Parathyroid adenoma (tissue), 2 donors: ENCODE results near the gene CNOT10.
"Not testable (repeated sequence)": the region's sequence is repeated elsewhere in the genome, so short reads cannot be mapped to it uniquely, and the experiment has no call there.

Source experiments
- H2AFZ ChIP-seq: fragments of 300-600 bp; sonication (generic); one replicate; pipeline ENCODE4 v1.7.0; 2017; ENCODE audit warnings: antibody characterized with exemption, mild to moderate bottlenecking
- H3K27ac ChIP-seq: fragments of 300-600 bp; sonication (generic); one replicate; pipeline ENCODE4 v1.7.0; 2017
- H3K27me3 ChIP-seq: fragments of 300-600 bp; sonication (generic); one replicate; pipeline ENCODE4 v1.7.0; 2017; ENCODE audit warnings: low read length; ENCODE audit not compliant: control insufficient read depth, insufficient read depth
- H3K36me3 ChIP-seq: fragments of 300-600 bp; sonication (generic); one replicate; pipeline ENCODE4 v1.7.0; 2017; ENCODE audit warnings: low read length; ENCODE audit not compliant: control insufficient read depth, insufficient read depth
- H3K4me1 ChIP-seq: fragments of 300-600 bp; sonication (generic); one replicate; pipeline ENCODE4 v1.7.0; 2017; ENCODE audit warnings: control low read depth
- H3K4me2 ChIP-seq: fragments of 300-600 bp; sonication (generic); one replicate; pipeline ENCODE4 v1.7.0; 2017; ENCODE audit warnings: low read length
- H3K4me3 ChIP-seq: fragments of 300-600 bp; sonication (generic); one replicate; pipeline ENCODE4 v1.7.0; 2017; ENCODE audit warnings: low read depth, low read length
- H3K79me2 ChIP-seq: fragments of 300-600 bp; sonication (generic); one replicate; pipeline ENCODE4 v1.7.0; 2017; ENCODE audit warnings: control low read depth
- H3K9ac ChIP-seq: fragments of 300-600 bp; sonication (generic); one replicate; pipeline ENCODE4 v1.7.0; 2017; ENCODE audit warnings: mild to moderate bottlenecking
- H3K9me3 ChIP-seq: fragments of 300-600 bp; sonication (generic); one replicate; pipeline ENCODE4 v1.7.0; 2017; ENCODE audit warnings: low read length; ENCODE audit not compliant: control insufficient read depth
- TF ChIP-seq, protein P1 (sequence below): fragments of 300-600 bp; sonication (generic); IDR thresholded peaks from one replicate; pipeline ENCODE4 v1.7.0; 2017; ENCODE audit warnings: antibody characterized with exemption, mild to moderate bottlenecking
- donor health status: primary hyperparathyroidism.

Gene CNOT10

DNA sequence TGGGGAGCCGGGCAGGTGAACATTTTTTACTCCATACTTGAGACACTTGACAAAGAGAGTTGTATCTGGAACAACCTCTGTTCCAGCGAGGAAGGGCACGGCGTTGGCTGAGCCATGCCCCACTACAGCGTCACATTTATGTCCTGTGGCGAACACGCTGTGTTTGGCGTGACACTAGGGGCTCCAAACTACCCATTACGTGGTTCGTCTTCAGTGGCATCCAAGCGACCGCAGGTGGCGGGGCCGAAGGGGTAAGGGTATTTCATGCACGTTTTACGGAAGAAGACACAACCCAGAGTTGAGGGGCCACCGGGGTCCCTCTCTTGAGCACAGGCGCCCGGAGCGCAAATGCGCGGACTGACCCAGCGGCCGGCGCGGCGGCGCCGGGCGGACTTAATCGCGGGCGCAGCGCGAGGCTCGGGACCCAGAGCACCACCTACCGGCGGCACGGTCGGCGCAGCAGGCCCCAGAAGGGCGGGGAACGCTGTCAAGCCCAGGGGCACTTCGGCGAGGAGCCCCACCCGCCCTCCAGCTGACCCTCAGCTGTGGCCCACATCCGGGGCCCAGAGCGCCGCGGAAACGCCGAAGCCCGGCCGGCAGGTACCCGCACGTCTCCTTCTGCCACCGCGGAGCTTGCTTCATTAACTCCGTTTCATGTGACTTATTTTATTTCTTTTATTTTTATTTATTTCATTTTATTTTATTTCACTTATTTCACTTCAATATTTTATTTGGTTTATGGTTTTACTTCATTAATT, 96.4 kb downstream of the CNOT10 start:
- no peak overlapping the region for H3K27ac ChIP-seq

DNA sequence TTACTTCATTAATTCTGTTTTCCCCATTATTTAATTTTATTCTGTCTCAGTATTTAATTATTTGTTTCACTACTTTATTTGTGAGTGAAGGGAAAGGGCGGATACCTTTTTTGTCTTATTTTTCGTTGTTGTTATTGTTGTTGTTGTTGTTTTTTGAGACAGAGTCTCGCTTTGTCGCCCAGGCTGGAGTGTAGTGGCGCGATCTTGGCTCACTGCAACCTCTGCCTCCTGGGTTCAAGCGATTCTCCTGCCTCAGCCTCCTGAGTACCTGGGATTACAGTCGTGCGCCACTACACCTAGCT, 96.9 kb downstream of the CNOT10 start:
- H3K27ac ChIP-seq, H3K4me1 ChIP-seq, H3K9ac ChIP-seq, H3K9me3 ChIP-seq, H3K4me2 ChIP-seq, H3K27me3 ChIP-seq, H3K4me3 ChIP-seq, H3K79me2 ChIP-seq, H2AFZ ChIP-seq, H3K36me3 ChIP-seq: not testable (repeated sequence)

More for the DNA sequence above, 96.4 kb downstream of the CNOT10 start:
- Histone ChIP-seq H3K27me3 (no peaks in the 10 kb centered on the region), H3K36me3 (no peaks in the 10 kb centered on the region), H3K9ac (no peak overlapping the region), H3K9me3 (no peaks in the 10 kb centered on the region), H3K4me3 (peak overlapping the region; percentile 66), H2AFZ (peak overlapping the region; percentile 86), H3K4me1 (no peaks in the 10 kb centered on the region), H3K4me2 (peak overlapping the region; percentile 100), H3K79me2 (no peaks in the 10 kb centered on the region)
- TF ChIP-seq, protein P1, sequence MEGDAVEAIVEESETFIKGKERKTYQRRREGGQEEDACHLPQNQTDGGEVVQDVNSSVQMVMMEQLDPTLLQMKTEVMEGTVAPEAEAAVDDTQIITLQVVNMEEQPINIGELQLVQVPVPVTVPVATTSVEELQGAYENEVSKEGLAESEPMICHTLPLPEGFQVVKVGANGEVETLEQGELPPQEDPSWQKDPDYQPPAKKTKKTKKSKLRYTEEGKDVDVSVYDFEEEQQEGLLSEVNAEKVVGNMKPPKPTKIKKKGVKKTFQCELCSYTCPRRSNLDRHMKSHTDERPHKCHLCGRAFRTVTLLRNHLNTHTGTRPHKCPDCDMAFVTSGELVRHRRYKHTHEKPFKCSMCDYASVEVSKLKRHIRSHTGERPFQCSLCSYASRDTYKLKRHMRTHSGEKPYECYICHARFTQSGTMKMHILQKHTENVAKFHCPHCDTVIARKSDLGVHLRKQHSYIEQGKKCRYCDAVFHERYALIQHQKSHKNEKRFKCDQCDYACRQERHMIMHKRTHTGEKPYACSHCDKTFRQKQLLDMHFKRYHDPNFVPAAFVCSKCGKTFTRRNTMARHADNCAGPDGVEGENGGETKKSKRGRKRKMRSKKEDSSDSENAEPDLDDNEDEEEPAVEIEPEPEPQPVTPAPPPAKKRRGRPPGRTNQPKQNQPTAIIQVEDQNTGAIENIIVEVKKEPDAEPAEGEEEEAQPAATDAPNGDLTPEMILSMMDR: peak; percentile 87

DNA sequence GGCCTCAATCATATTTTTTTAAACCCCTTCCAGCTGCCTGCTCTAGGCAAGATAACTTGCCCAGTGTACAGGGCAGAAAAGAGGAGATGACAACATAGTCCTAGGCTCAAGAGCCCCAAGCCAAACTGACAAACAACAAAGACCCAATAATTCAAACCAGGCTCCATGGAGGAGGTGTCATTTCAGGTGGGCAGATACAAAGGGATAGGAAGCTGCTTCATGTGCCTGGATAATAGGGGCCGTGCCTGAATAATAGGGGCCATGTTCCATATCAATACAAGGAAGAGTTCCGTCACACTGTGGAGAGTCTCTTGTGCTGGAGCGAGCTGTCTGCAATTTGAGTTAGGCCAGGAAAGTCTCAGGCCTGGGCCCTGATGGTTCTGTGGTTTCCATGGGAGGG, 97.4 kb downstream of the CNOT10 start:
- Histone ChIP-seq H3K9me3 (no peaks in the 10 kb centered on the region), H3K27me3 (no peaks in the 10 kb centered on the region), H3K4me3 (no peak overlapping the region), H2AFZ (no peak overlapping the region), H3K27ac (no peak overlapping the region), H3K4me1 (no peaks in the 10 kb centered on the region), H3K36me3 (no peaks in the 10 kb centered on the region), H3K4me2 (no peak overlapping the region), H3K79me2 (no peaks in the 10 kb centered on the region), H3K9ac (no peak overlapping the region)
- TF ChIP-seq, protein P1: no peak

DNA sequence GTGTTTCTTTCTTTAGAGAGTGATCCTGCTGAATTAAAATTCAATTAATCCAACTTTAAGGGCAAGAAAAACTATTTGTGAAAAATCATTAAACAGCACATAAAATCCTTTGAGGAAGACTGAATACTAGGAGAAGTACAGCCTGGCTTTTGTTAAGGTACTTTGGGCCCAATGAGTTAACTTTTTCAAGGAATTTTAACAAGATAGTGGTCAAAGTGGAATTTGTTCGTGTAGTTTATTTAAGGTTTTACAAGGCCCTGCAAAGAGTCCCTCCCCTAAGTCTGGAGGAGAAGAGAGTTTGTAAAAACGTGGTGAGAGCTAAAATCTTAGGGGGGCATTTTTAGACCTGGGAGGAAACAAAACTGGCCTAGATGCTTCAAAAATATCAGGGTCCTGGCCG, 106.8 kb downstream of the CNOT10 start:
- Histone ChIP-seq H3K4me1 (no peaks in the 10 kb centered on the region), H3K79me2 (no peaks in the 10 kb centered on the region), H2AFZ (no peak overlapping the region), H3K27me3 (no peaks in the 10 kb centered on the region), H3K36me3 (no peaks in the 10 kb centered on the region), H3K9ac (no peak overlapping the region), H3K4me3 (no peak overlapping the region), H3K27ac (no peak overlapping the region), H3K4me2 (no peak overlapping the region), H3K9me3 (no peaks in the 10 kb centered on the region)
- TF ChIP-seq, protein P1: no peak

DNA sequence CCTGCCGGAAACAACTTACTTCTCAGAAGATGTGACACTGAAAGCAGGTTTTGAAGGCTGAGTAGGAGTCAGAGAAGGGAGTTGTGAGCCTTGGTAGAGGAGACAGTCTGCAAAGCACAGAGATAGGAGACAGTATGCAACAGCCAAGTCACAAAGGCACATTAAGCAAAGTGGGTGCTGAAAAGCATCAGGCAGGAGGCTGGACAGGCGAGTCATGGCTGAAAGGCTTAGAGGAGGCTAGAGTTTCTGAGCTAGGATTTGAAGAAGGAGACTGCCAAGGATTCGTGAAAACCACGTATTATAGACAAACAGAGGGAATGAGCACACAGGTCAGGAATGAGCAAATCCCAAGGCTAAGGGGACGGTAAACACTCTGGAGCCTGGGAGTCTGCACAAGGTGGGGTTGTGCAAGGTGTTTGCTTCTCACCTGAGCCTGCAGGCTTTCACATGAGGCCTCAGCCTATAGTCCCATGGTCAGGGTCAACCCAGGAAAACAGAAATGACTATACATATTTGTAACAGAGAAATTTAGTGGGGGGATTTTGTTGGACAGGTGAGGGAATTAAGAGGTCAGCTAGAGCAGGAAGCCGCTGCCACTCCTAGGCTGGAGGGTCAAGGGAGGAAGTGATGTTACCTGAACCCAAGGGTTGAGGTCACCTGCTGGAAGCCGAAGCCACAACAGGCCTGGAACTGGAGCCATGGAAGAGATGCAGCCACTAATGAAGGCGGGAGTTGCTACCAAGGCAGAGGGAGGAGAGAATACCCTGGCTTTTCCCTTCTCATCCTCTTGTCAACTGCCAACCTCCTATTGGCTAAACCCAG, 109.7 kb downstream of the CNOT10 start:
- no peak overlapping the region for H3K4me2 ChIP-seq
- TF ChIP-seq, protein P1: no peak
- no peak overlapping the region for H3K9ac ChIP-seq
- no peaks in the 10 kb centered on the region for H3K4me1 ChIP-seq
- H3K79me2 ChIP-seq: no peaks in the 10 kb centered on the region
- H3K27me3 ChIP-seq: no peaks in the 10 kb centered on the region
- no peak overlapping the region for H3K4me3 ChIP-seq
- H3K36me3 ChIP-seq: no peaks in the 10 kb centered on the region
- no peaks in the 10 kb centered on the region for H3K9me3 ChIP-seq
- no peak overlapping the region for H3K27ac ChIP-seq
- no peak overlapping the region for H2AFZ ChIP-seq

DNA sequence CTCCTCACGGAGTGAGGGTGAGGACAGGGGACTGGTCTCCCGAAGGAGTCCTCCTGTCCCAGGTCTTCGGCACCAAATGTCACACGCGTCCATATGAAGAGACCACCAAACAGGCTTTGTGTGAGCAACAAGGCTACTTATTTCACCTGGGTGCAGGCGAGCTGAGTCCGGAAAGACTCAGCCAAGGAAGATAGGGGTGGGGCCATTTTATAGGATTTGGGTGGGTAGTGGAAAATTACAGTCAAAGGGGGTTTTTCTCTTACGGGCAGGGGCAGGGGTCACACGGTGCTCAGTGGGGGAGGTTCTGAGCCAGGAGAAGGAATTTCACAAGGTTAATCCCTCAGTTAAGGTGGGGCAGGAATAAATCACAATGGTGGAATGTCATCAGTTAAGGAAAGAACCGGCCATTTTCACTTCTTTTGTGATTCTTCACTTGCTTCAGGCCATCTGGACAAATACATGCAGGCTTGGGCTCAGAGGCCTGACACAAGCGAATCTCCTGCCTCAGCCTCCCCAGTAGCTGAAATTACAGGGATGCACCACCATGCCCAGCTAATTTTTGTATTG, 111.5 kb downstream of the CNOT10 start:
- not testable (repeated sequence) for H2AFZ ChIP-seq, H3K9me3 ChIP-seq, H3K4me1 ChIP-seq, H3K36me3 ChIP-seq, H3K27ac ChIP-seq, H3K27me3 ChIP-seq, H3K4me2 ChIP-seq, H3K79me2 ChIP-seq, H3K9ac ChIP-seq, H3K4me3 ChIP-seq
